GM12878 (cell line): ENCODE measurements around the gene ADAMTSL4. TPM values are rescaled to one million over a fixed set of nuclear protein-coding genes. Genes with fewer than 3 reads are reported as not detected.

Experiments used
- ATAC-seq: fragments of 200-7000 bp; cut with Tn5 transposase; 3 replicates; pipeline ENCODE4 v1.9.1; 2020; ENCODE audit warnings: mild to moderate bottlenecking, moderate library complexity
- BruUV-seq: library from RNA; stranded (reverse); fragments of 400-500 nt; replicated peaks from 2 replicates; lab custom pipeline; 2021; lab: Mats Ljungman, UMichigan
- CTCF ChIA-PET: fragments of 300-600 bp; sonication (Branson Sonifier 250); formaldehyde crosslinking; extraction: SDS; loops from one replicate; lab custom pipeline; 2021; ENCODE audit warnings: inconsistent platforms; lab: Yijun Ruan, JAX
- POLR2A ChIA-PET: fragments of 350-600 bp; formaldehyde crosslinking; extraction: SDS; loops from one replicate; lab custom pipeline; 2021; ENCODE audit warnings: inconsistent platforms; lab: Charles Lee
- RAD21 ChIA-PET: fragments of 300-600 bp; sonication (Branson Sonifier 250); formaldehyde crosslinking; loops from one replicate; lab custom pipeline; 2023; ENCODE audit warnings: antibody characterized with exemption; ENCODE audit not compliant: unreplicated experiment; lab: Charles Lee
- SMC1A ChIA-PET: fragments of 300-600 bp; sonication (Branson Sonifier 250); formaldehyde crosslinking; loops from one replicate; lab custom pipeline; 2023; ENCODE audit not compliant: unreplicated experiment, uncharacterized antibody; lab: Charles Lee
- DNase-seq: peaks from one replicate; pipeline ENCODE4 v3.0.0-alpha.2; 2011; ENCODE audit warnings: low read depth, low spot score
- FAIRE-seq: peaks from 3 replicates; lab custom pipeline; 2011; peaks lifted over from hg19 to GRCh38; lab: Jason Lieb, UNC
- H2AFZ ChIP-seq: 2 replicates; pipeline ENCODE4 v1.6.0; 2011; ENCODE audit warnings: low read depth, low read length, control low read depth; ENCODE audit not compliant: control insufficient read depth
- H3K27ac ChIP-seq: 2 replicates; pipeline ENCODE4 v1.5.1; 2011; ENCODE audit warnings: control low read depth; ENCODE audit not compliant: control insufficient read depth, insufficient read depth
- H3K27me3 ChIP-seq, 2 experiments: replicated peaks in 1 of 2; 2 replicates each; pipeline versions ENCODE4 v1.6.0 to v1.6.1; 2011; ENCODE audit warnings: low read length in 1 of 2; ENCODE audit not compliant: control insufficient read depth in 2 of 2, insufficient read depth in 2 of 2
- H3K36me3 ChIP-seq, 2 experiments: 2 replicates each; pipeline ENCODE4 v1.5.1; 2011; ENCODE audit warnings: low read length in 1 of 2; ENCODE audit not compliant: control insufficient read depth in 2 of 2, insufficient read depth in 2 of 2
- H3K4me1 ChIP-seq: 2 replicates; pipeline ENCODE4 v1.6.1; 2011; ENCODE audit warnings: mild to moderate bottlenecking, low read length, moderate library complexity, mixed read lengths; ENCODE audit not compliant: control insufficient read depth, insufficient read depth
- H3K4me2 ChIP-seq: 2 replicates; pipeline ENCODE4 v1.6.0; 2011; ENCODE audit warnings: control low read depth; ENCODE audit not compliant: control insufficient read depth, insufficient read depth
- H3K4me3 ChIP-seq: fragments of 200-600 bp; sonication (generic); 2 replicates; pipeline ENCODE4 v1.5.1; 2016
- H3K79me2 ChIP-seq: 2 replicates; pipeline ENCODE4 v1.6.0; 2011; ENCODE audit warnings: low read length; ENCODE audit not compliant: control insufficient read depth, insufficient read depth
- H3K9ac ChIP-seq: 2 replicates; pipeline ENCODE4 v1.8.0; 2011; ENCODE audit warnings: low read length, control low read depth, mixed read lengths; ENCODE audit not compliant: control insufficient read depth, insufficient read depth
- H3K9me3 ChIP-seq: replicated peaks from 3 replicates; pipeline ENCODE4 v1.5.1; 2011; ENCODE audit warnings: mild to moderate bottlenecking, low read length; ENCODE audit not compliant: control insufficient read depth, insufficient read depth
- H4K20me1 ChIP-seq: 2 replicates; pipeline ENCODE4 v1.6.0; 2011; ENCODE audit not compliant: control insufficient read depth, insufficient read depth
- ATF3 ChIP-seq: IDR thresholded peaks from 2 replicates; pipeline ENCODE4 v1.6.1; 2011; ENCODE audit warnings: low read depth, mild to moderate bottlenecking, low read length, moderate library complexity, borderline replicate concordance; ENCODE audit errors: extremely low read depth
- ATF7 ChIP-seq: fragments of 450-650 bp; IDR thresholded peaks from 2 replicates; pipeline ENCODE4 v1.6.1; 2016; ENCODE audit warnings: low read depth, mild to moderate bottlenecking
- CBFB ChIP-seq: IDR thresholded peaks from 2 replicates; pipeline ENCODE4 v1.6.1; 2016; ENCODE audit warnings: antibody characterized with exemption, low read depth
- CBX3 ChIP-seq: fragments of 200-600 bp; sonication (generic); IDR thresholded peaks from 2 replicates; pipeline ENCODE4 v1.6.1; 2016; ENCODE audit warnings: low read depth, borderline replicate concordance
- CBX5 ChIP-seq: sonication (generic); IDR thresholded peaks from 2 replicates; pipeline ENCODE4 v1.6.1; 2016; ENCODE audit warnings: low read depth, moderate library complexity, mild to moderate bottlenecking, inconsistent platforms
- CHD1 ChIP-seq: IDR thresholded peaks from 2 replicates; pipeline ENCODE4 v1.6.1; 2012; ENCODE audit warnings: low read depth, low read length, improper control_type of control experiment
- CHD4 ChIP-seq: fragments of 200-600 bp; sonication (generic); IDR thresholded peaks from 2 replicates; pipeline ENCODE4 v1.6.1; 2016; ENCODE audit warnings: mild to moderate bottlenecking
- CREM ChIP-seq: IDR thresholded peaks from 2 replicates; pipeline ENCODE4 v1.6.1; 2014; ENCODE audit warnings: antibody characterized with exemption, low read depth
- EZH2 ChIP-seq: IDR thresholded peaks from 2 replicates; pipeline ENCODE4 v1.6.1; 2012; ENCODE audit warnings: low read depth, mild to moderate bottlenecking, control low read depth, inconsistent platforms, low read length, borderline replicate concordance; ENCODE audit not compliant: control insufficient read depth
- FOXK2 ChIP-seq: fragments of 450-650 bp; IDR thresholded peaks from 2 replicates; pipeline ENCODE4 v1.6.1; 2017; ENCODE audit warnings: mild to moderate bottlenecking, moderate library complexity
- HDAC2 ChIP-seq: fragments of 200-600 bp; sonication (generic); IDR thresholded peaks from 2 replicates; pipeline ENCODE4 v1.6.1; 2017
- IKZF1 ChIP-seq: fragments of 450-650 bp; conservative IDR thresholded peaks from 2 replicates; pipeline ENCODE4 v1.6.1; 2017; ENCODE audit warnings: antibody characterized with exemption, mild to moderate bottlenecking
- JUNB ChIP-seq: IDR thresholded peaks from 2 replicates; pipeline ENCODE4 v1.6.1; 2016; ENCODE audit warnings: antibody characterized with exemption, mild to moderate bottlenecking
- MTA3 ChIP-seq: IDR thresholded peaks from 2 replicates; pipeline ENCODE4 v1.6.1; 2012; ENCODE audit warnings: low read length, inconsistent platforms, borderline replicate concordance
- PML ChIP-seq: IDR thresholded peaks from 2 replicates; pipeline ENCODE4 v1.6.1; 2012; ENCODE audit warnings: low read length, inconsistent platforms
- POLR2AphosphoS2 ChIP-seq: IDR thresholded peaks from 2 replicates; pipeline ENCODE4 v1.6.1; 2011; ENCODE audit warnings: low read depth, mild to moderate bottlenecking, low read length, improper control_type of control experiment, moderate library complexity
- RELA ChIP-seq: fragments of 450-650 bp; IDR thresholded peaks from 2 replicates; pipeline ENCODE4 v1.8.0; 2014; ENCODE audit warnings: borderline replicate concordance; ENCODE audit not compliant: partially characterized antibody
- SMAD1 ChIP-seq: fragments of 450-650 bp; IDR thresholded peaks from 2 replicates; pipeline ENCODE4 v1.6.1; 2018; ENCODE audit warnings: mild to moderate bottlenecking, low read depth; ENCODE audit not compliant: partially characterized antibody
- TARDBP ChIP-seq: IDR thresholded peaks from 2 replicates; pipeline ENCODE4 v1.6.1; 2016; ENCODE audit warnings: borderline replicate concordance
- ZBTB40 ChIP-seq: fragments of 450-650 bp; IDR thresholded peaks from 2 replicates; pipeline ENCODE4 v1.6.1; 2016; ENCODE audit warnings: mild to moderate bottlenecking, moderate library complexity, borderline replicate concordance
- WGBS: methylation state at CpG from one replicate; pipeline ENCODE4 v1.1.6; 2016; ENCODE audit warnings: low lambda C conversion rate; ENCODE audit not compliant: insufficient replicate concordance, insufficient coverage; ENCODE audit errors: missing lambda C conversion rate; 5-methylcytosine and 5-hydroxymethylcytosine counted together
- in situ Hi-C: fragments of 300-500 bp; cut with MboI; formaldehyde crosslinking; loops from 9 replicates; pipeline ENCODE4 v1.14.3; 2018; ENCODE audit warnings: mixed read lengths
- intact Hi-C: fragments of 100-400 bp; cut with micrococcal nuclease; formaldehyde crosslinking; loops from one replicate; pipeline ENCODE4 v1.14.2; 2022; ENCODE audit not compliant: unreplicated experiment
- polyA plus RNA-seq, 11 experiments: library from polyadenylated mRNA; depleted of rRNA in 4 of 11; unstranded in 6 of 11; stranded (reverse) in 5 of 11; fragments of >200 nt; fragmentation: Nextera tagmentation in 4 of 11; fragmentation: Illumina TruSeq in 1 of 11; extraction: Ambion mirVana in 4 of 11; extraction: Trizol in 1 of 11; gene quantifications; 1 replicate in 1 of 11; 2 replicates in 10 of 11; pipeline versions ENCODE4 v1.2.1 to v1.2.3, GENCODE V29; 2011 to 2016; ENCODE audit warnings: inconsistent platforms in 2 of 11, missing spikeins in 2 of 11, low read depth in 1 of 11
- total RNA-seq, 4 experiments: library from RNA; depleted of rRNA in 3 of 4; stranded (reverse); fragments of >200 nt in 3 of 4; fragmentation: Illumina TruSeq in 1 of 4; extraction: Trizol in 1 of 4; gene quantifications; 2 replicates each; pipeline versions ENCODE4 v1.2.1 to v1.2.3, GENCODE V29; 2013 to 2021

The ADAMTSL4 gene
- total and polyA plus RNA-seq, 10 of the 15 experiments (the other 5 are each of a cell fraction or from before 2014, with no cell fraction given) = 0.04 to 0.15 (median 0.05) TPM; not detected in 5

- FAIRE-seq (no peak), ATAC-seq (peak; percentile 10), DNase-seq (no peak)
- peak overlapping the region; percentile 85 for H3K4me3 ChIP-seq
- BruUV-seq = TSS peak; percentile 44
- peaks cover 12% of the 10 kb centered on the region for H4K20me1 ChIP-seq
- no peak overlapping the region for H3K4me2 ChIP-seq
- POLR2A ChIA-PET = interaction anchor here (0.6 to 10.5 kb wide), 6 partner anchors 11 to 50 kb away, joined by 4 to 324 read pairs (median 8); partner anchors contain the start of gene ENSA
- no peaks in the 10 kb centered on the region for H3K27me3 ChIP-seq
- RAD21 ChIA-PET = interaction anchor here (1.2 to 14.4 kb wide), 6 partner anchors 13 to 215 kb away, joined by 4 to 387 read pairs (median 17); partner anchors contain the start of genes ENSA and GOLPH3L
- no peak overlapping the region for H2AFZ ChIP-seq
- no peaks in the 10 kb centered on the region for H3K9me3 ChIP-seq
- in situ Hi-C loops (no loop called here), intact Hi-C loops (loop anchor here (1.0 to 2.0 kb wide), 3 partner anchors 16 to 51 kb away; partner anchors contain the start of gene ENSA)
- peaks cover 5 to 7% of the 10 kb centered on the region in 2 experiments; a peak in 3 of 4 replicates for H3K36me3 ChIP-seq
- peaks cover 67% of the 10 kb centered on the region for H3K79me2 ChIP-seq
- H3K4me1 ChIP-seq = peaks cover 5% of the 10 kb centered on the region
- H3K9ac ChIP-seq = peak overlapping the region; percentile 93
- H3K27ac ChIP-seq = peak overlapping the region; percentile 96
- WGBS = under 1% methylated on average over 45 of the region's 50 CpGs
- CTCF ChIA-PET = interaction anchor here (1.3 to 16.3 kb wide), 4 partner anchors 15 to 43 kb away, joined by 3 to 289 read pairs (median 18); no protein-coding TSS in a partner anchor
- SMC1A ChIA-PET = interaction anchor here (0.7 to 13.6 kb wide), 4 partner anchors 15 to 187 kb away, joined by 3 to 388 read pairs (median 16); partner anchors contain the start of gene CTSS
- TF ChIP-seq TARDBP (no peak), HDAC2 (no peak), ZBTB40 (no peak), JUNB (no peak), CBX3 (no peak), PML (no peak), FOXK2 (no peak), SMAD1 (peak; percentile 14), CHD4 (no peak), CBX5 (no peak), IKZF1 (peak; percentile 15; the same call in 1 of the 2 replicates), EZH2 (no peak), POLR2AphosphoS2 (no peak), ATF3 (no peak), RELA (no peak), MTA3 (no peak; the same call in 1 of the 2 replicates), CREM (no peak), ATF7 (0 out of 2 replicates have a peak, but pooled peaks have one; percentile 12), CHD1 (no peak), CBFB (no peak; the same call in 1 of the 2 replicates)
These were observed 29.3 kb downstream of the ADAMTSL4 start for GRCh38 chr1:150578272-150579109.
